OCI-LY3 (cell line): ENCODE measurements around the gene KBTBD13.

ENCODE experiments used
- H2AFZ ChIP-seq: fragments of 200-600, 300-600 bp; shearing (Covaris generic); 2 replicates; pipeline ENCODE4 v1.6.0; 2014; ENCODE audit warnings: antibody characterized with exemption, low read depth, low read length
- H3K27ac ChIP-seq: fragments of 200-600, 300-600 bp; sonication (generic); 2 replicates; pipeline ENCODE4 v1.5.1; 2014; ENCODE audit warnings: mild to moderate bottlenecking, low read length, moderate library complexity, mixed read lengths
- H3K27me3 ChIP-seq: fragments of 200-600, 300-600 bp; sonication (generic); 2 replicates; pipeline ENCODE4 v1.6.1; 2014; ENCODE audit warnings: low read depth, low read length, mixed read lengths
- H3K36me3 ChIP-seq: fragments of 200-600, 300-600 bp; sonication (generic); replicated peaks from 2 replicates; pipeline ENCODE3; 2014; ENCODE audit warnings: low read depth, low read length, mixed read lengths
- H3K4me1 ChIP-seq: fragments of 300-600, 200-600 bp; sonication (generic); 2 replicates; pipeline ENCODE4 v1.6.1; 2014; ENCODE audit warnings: low read length, mixed read lengths
- H3K4me2 ChIP-seq: fragments of 200-600, 300-600 bp; sonication (generic); 2 replicates; pipeline ENCODE4 v1.6.1; 2014; ENCODE audit warnings: low read length, mixed read lengths
- H3K4me3 ChIP-seq: fragments of 300-600, 200-600 bp; sonication (generic); 2 replicates; pipeline ENCODE4 v1.5.1; 2014; ENCODE audit warnings: antibody characterized with exemption, mild to moderate bottlenecking, low read length, moderate library complexity
- H3K79me2 ChIP-seq: fragments of 300-600, 200-600 bp; shearing (Covaris generic); 2 replicates; pipeline ENCODE4 v1.6.1; 2014; ENCODE audit warnings: mild to moderate bottlenecking, low read length, mixed read lengths
- H3K9ac ChIP-seq: fragments of 300-600, 200-600 bp; shearing (Covaris generic); 2 replicates; pipeline ENCODE4 v1.6.0; 2014; ENCODE audit warnings: mild to moderate bottlenecking, low read length, moderate library complexity
- H3K9me3 ChIP-seq: fragments of 200-600, 300-600 bp; shearing (Covaris generic); 2 replicates; pipeline ENCODE4 v1.6.1; 2014; ENCODE audit warnings: low read length, mixed read lengths; ENCODE audit not compliant: insufficient read depth
- H4K20me1 ChIP-seq: fragments of 200-600, 300-600 bp; sonication (generic); 2 replicates; pipeline ENCODE4 v1.6.1; 2016; ENCODE audit warnings: low read length, mixed read lengths; ENCODE audit not compliant: insufficient read depth
- EZH2phosphoT487 ChIP-seq: fragments of 200-600 bp; shearing (Covaris generic); IDR thresholded peaks from 2 replicates; pipeline ENCODE4 v1.6.1; 2018; ENCODE audit warnings: antibody characterized with exemption, mixed run types, low read depth
- TF ChIP-seq, protein P1 (sequence below): fragments of 200-600, 300-600 bp; sonication (generic); IDR thresholded peaks from 2 replicates; pipeline ENCODE4 v1.5.1; 2014; ENCODE audit warnings: antibody characterized with exemption, low read length, low read depth

Gene KBTBD13

DNA sequence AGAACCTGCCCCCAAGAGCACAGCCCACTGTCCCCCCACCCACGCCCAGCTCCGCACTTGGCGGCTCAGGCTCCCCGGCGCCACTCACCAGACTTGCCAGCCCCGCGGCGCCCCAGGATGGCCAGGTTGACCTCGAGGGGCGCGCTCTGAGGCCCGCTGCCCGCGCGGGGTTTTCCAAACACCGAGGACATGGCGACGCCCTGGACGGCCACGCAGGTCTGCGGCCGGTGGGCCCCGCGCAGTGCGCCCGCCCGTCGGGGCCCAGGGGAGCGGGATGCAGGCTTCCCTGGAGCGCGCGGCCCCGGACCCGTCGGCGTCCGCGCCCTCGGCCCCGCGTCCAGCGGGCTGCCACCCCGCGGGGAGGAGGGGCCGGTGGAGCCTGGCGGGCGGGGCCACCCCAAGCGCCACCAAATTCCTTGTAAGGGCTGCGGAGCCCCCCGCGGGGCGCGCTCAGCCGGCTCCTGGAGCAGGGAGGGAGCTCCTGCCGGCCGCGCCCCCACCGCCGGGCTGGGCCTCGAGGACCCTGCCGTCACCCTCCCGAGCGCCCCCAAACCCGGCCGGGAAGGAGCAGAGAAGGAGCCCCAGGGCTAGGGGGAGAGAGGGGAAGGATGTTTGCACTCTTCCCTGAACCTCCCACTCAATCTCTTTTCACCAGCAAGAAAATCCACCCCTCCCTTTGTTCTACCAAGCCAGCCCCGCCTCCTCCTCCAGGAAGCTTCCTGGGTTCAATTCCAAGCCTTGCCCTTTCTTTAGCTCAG, 8.7 kb upstream of the KBTBD13 start, which contains the start of gene RASL12:
Gene RASL12, minus strand, starts transcription at position 347 of the 758 bp plus-strand sequence. Its CDS starts 156 bp downstream, at position 191.
- H2AFZ ChIP-seq: no peak within 1 kb of the TSS
- H3K36me3 ChIP-seq: no peaks in the 10 kb centered on the region
- no peak within 1 kb of the TSS for H3K9ac ChIP-seq
- no peak within 1 kb of the TSS for H3K4me2 ChIP-seq
- H4K20me1 ChIP-seq: no peaks in the 10 kb centered on the region
- 0 out of 2 replicates have a peak, but pooled peaks cover 9% of the 10 kb centered on the region for H3K27me3 ChIP-seq
- no peaks in the 10 kb centered on the region for H3K9me3 ChIP-seq
- H3K4me1 ChIP-seq: no peaks in the 10 kb centered on the region; the same call in 1 of the 2 replicates
- H3K79me2 ChIP-seq: no peaks in the 10 kb centered on the region
- H3K4me3 ChIP-seq: no peak within 1 kb of the TSS
- H3K27ac ChIP-seq: no peak within 1 kb of the TSS
- no peak for TF ChIP-seq EZH2phosphoT487
- TF ChIP-seq, protein P1, sequence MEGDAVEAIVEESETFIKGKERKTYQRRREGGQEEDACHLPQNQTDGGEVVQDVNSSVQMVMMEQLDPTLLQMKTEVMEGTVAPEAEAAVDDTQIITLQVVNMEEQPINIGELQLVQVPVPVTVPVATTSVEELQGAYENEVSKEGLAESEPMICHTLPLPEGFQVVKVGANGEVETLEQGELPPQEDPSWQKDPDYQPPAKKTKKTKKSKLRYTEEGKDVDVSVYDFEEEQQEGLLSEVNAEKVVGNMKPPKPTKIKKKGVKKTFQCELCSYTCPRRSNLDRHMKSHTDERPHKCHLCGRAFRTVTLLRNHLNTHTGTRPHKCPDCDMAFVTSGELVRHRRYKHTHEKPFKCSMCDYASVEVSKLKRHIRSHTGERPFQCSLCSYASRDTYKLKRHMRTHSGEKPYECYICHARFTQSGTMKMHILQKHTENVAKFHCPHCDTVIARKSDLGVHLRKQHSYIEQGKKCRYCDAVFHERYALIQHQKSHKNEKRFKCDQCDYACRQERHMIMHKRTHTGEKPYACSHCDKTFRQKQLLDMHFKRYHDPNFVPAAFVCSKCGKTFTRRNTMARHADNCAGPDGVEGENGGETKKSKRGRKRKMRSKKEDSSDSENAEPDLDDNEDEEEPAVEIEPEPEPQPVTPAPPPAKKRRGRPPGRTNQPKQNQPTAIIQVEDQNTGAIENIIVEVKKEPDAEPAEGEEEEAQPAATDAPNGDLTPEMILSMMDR: no peak

DNA sequence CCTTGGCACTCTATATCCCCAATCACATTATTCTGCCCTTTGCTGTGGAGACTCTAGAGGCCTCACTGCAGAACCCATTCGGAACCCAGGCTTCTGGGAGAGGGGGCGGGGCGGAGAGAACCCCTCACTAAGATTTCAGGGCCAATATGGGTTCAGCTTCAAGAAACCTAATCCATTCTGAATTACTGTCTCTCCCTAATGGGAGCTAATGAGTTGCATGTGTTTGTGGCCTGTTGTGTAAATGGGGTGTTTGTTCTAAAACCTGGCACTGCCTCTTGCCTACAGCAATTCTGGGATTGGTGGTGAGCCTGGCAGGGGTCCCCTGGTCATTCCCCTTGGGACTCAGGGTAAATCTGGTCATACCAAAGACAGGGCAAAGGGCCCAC, 8.2 kb upstream of the KBTBD13 start:
- Histone ChIP-seq H4K20me1 (no peaks in the 10 kb centered on the region), H3K79me2 (no peaks in the 10 kb centered on the region), H3K27me3 (0 out of 2 replicates have a peak, but pooled peaks cover 9% of the 10 kb centered on the region), H3K4me2 (no peak overlapping the region), H3K9me3 (no peaks in the 10 kb centered on the region), H3K9ac (no peak overlapping the region), H3K36me3 (no peaks in the 10 kb centered on the region), H3K4me3 (no peak overlapping the region), H3K27ac (no peak overlapping the region), H3K4me1 (no peaks in the 10 kb centered on the region), H2AFZ (no peak overlapping the region)
- TF ChIP-seq, protein P1: no peak

DNA sequence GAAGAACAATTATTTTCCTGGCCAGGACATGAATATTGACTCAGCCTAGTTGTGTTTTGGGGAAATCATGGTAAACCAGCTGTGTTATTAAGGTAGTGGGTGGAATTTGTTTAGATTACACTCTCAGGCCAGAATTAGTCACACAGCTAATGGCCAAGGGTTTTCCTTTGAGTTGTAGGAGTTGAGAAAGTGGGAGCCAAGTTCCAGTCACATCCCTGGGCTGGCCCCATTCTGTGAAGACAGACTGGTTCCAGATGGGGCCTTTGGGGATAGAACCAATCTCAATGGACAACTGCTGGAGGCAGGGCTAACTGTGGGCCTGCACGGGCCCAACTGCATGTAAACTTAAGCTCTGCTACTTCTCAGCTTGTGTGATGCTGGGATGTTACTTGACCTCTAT, 7.4 kb upstream of the KBTBD13 start:
- Histone ChIP-seq H3K27ac (no peak overlapping the region), H4K20me1 (no peaks in the 10 kb centered on the region), H3K9me3 (no peaks in the 10 kb centered on the region), H3K79me2 (no peaks in the 10 kb centered on the region), H3K4me1 (peaks cover 3% of the 10 kb centered on the region), H3K27me3 (0 out of 2 replicates have a peak, but pooled peaks cover 9% of the 10 kb centered on the region), H3K9ac (no peak overlapping the region), H2AFZ (no peak overlapping the region), H3K4me2 (no peak overlapping the region), H3K4me3 (no peak overlapping the region), H3K36me3 (no peaks in the 10 kb centered on the region)
- TF ChIP-seq, protein P1: no peak
- TF ChIP-seq EZH2phosphoT487: no peak

DNA sequence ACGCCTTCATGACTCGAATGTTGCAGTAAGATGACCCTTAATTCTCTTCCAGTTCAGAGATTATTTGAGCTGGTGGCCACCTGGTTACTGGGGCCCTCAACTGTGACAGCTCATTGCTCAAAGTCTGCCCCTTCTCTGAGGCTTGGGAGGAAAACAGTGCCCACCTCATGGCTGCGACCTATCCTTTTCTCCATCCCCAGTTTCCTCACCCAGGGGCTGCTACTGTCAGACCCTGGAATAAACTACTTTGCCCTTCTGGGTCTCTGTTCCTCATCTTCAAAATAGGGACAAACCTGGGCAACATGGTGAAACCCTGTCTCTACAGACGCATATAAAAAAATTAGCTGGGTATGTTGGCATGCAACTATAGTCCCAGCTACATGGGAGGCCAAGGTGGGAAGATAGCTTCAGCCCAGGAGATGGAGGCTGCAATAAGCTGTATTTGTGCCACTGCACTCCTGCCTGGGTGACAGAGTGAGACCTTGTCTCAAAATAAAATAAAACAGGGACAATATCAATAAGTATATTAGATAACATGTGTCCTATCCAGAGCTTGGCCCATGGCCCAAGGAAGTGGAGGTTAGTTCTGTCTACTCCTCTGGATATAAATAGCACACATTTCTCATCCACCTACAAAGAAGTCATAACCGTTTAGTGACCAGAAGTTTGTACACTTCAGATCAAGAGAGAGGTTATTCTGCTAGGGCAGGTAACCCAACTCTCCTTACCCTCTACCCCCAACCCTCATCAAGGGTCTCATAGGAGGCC, 6.6 kb upstream of the KBTBD13 start:
- TF ChIP-seq EZH2phosphoT487: no peak
- TF ChIP-seq, protein P1: no peak
- peaks cover 7% of the 10 kb centered on the region for H3K4me1 ChIP-seq
- H3K9me3 ChIP-seq: no peaks in the 10 kb centered on the region
- H2AFZ ChIP-seq: no peak overlapping the region
- no peak overlapping the region for H3K27ac ChIP-seq
- H3K4me3 ChIP-seq: no peak overlapping the region
- 0 out of 2 replicates have a peak, but pooled peaks cover 9% of the 10 kb centered on the region for H3K27me3 ChIP-seq
- H3K79me2 ChIP-seq: no peaks in the 10 kb centered on the region
- H3K36me3 ChIP-seq: no peaks in the 10 kb centered on the region
- no peak overlapping the region for H3K4me2 ChIP-seq
- no peaks in the 10 kb centered on the region for H4K20me1 ChIP-seq
- H3K9ac ChIP-seq: no peak overlapping the region
